ENCODE measurements around the gene CA11. TPM values are rescaled to one million over a fixed set of nuclear protein-coding genes. Genes with fewer than 3 reads are reported as not detected.

The CA11 gene
- total RNA-seq, 4 donors from 2014 or later = 11.9 to 16.5 (median 14.9) TPM

DNA sequence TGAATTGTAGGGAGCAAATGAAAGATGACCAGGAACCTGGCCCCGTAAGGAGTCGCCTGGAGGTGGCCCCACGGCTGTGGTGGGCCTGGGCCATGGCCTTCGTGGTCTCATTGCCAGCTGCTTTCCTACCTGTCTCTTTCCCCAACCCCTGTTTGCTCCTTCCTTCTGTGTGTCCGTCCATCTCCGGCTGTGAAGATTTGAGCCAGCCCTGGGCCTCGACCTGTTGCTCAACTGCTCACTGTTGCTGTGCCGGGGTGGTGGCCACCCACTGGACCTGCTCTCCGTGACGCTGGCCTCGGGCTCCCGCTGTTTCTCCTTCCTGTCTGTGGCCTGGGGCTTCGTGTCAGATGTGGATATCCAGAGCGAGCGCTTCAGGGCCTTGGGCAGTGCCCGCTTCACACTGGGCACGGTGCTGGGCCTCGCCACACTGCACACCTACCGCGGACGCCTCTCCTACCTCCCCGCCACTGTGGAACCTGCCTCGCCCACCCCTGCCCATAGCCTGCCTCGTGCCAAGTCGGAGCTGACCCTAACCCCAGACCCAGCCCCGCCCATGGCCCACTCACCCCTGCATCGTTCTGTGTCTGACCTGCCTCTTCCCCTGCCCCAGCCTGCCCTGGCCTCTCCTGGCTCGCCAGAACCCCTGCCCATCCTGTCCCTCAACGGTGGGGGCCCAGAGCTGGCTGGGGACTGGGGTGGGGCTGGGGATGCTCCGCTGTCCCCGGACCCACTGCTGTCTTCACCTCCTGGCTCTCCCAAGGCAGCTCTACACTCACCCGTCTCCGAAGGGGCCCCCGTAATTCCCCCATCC is 17.3 kb downstream of the CA11 start:
- Histone ChIP-seq H3K36me3 (peaks cover 0 to 61% (median 13%) of the 10 kb centered on the region in 4 donors), H3K4me1 (peaks cover 48 to 71% (median 67%) of the 10 kb centered on the region in 4 donors), H3K27me3 (no peaks in the 10 kb centered on the region), H3K9me3 (no peaks in the 10 kb centered on the region), H3K4me3 (no peak overlapping the region), H3K27ac (replicated peaks in 1 of 4) (peak overlapping the region; percentile 78 to 100 (median 90))
- DNase-seq (ENCODE audit: extremely low spot score) = no peak
- 85% methylated on average over 15 of the region's 34 CpGs for WGBS
- no peak for TF ChIP-seq EP300 (IDR thresholded peaks at IDR 0.05)
- TF ChIP-seq, protein P1, sequence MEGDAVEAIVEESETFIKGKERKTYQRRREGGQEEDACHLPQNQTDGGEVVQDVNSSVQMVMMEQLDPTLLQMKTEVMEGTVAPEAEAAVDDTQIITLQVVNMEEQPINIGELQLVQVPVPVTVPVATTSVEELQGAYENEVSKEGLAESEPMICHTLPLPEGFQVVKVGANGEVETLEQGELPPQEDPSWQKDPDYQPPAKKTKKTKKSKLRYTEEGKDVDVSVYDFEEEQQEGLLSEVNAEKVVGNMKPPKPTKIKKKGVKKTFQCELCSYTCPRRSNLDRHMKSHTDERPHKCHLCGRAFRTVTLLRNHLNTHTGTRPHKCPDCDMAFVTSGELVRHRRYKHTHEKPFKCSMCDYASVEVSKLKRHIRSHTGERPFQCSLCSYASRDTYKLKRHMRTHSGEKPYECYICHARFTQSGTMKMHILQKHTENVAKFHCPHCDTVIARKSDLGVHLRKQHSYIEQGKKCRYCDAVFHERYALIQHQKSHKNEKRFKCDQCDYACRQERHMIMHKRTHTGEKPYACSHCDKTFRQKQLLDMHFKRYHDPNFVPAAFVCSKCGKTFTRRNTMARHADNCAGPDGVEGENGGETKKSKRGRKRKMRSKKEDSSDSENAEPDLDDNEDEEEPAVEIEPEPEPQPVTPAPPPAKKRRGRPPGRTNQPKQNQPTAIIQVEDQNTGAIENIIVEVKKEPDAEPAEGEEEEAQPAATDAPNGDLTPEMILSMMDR (IDR thresholded peaks at IDR 0.05) = no peak
- no peak for TF ChIP-seq POLR2A (IDR thresholded peaks at IDR 0.05; ENCODE audit: low read depth)
- TF ChIP-seq POLR2AphosphoS5 (IDR thresholded peaks at IDR 0.05) = no peak
- intact Hi-C loops (cut with DNase I) = no loop called here

DNA sequence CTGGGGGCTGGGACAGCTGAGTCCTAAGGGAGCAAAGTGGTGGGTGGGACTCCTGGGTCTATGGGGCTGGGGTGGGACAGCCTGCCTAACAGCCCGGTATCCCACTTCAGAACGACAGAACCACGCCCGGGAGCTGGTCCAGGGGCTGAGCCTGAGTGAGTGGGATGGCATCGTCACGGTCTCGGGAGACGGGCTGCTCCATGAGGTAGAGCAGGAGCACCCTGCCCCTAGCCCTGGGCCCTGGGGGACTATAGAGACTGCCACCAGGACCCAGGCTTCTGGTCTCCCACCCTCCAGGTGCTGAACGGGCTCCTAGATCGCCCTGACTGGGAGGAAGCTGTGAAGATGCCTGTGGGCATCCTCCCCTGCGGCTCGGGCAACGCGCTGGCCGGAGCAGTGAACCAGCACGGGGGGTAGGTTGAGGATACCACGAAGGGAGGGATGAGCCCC is 18.1 kb downstream of the CA11 start:
- TF ChIP-seq EP300 (IDR thresholded peaks at IDR 0.05) (no peak), POLR2A (IDR thresholded peaks at IDR 0.05; ENCODE audit: low read depth) (no peak), POLR2AphosphoS5 (IDR thresholded peaks at IDR 0.05) (no peak)
- TF ChIP-seq, protein P1 (IDR thresholded peaks at IDR 0.05) = no peak
- Histone ChIP-seq H3K9me3 (no peaks in the 10 kb centered on the region), H3K4me1 (peaks cover 48 to 71% (median 67%) of the 10 kb centered on the region in 4 donors), H3K27ac (replicated peaks in 1 of 4) (peak overlapping the region; percentile 27 to 100 (median 88)), H3K4me3 (no peak overlapping the region), H3K36me3 (peaks cover 0 to 60% (median 13%) of the 10 kb centered on the region in 4 donors), H3K27me3 (no peaks in the 10 kb centered on the region)
- DNase-seq (ENCODE audit: extremely low spot score) = no peak
- 84% methylated on average over 15 of the region's 17 CpGs for WGBS
- intact Hi-C loops (cut with DNase I) = no loop called here

DNA sequence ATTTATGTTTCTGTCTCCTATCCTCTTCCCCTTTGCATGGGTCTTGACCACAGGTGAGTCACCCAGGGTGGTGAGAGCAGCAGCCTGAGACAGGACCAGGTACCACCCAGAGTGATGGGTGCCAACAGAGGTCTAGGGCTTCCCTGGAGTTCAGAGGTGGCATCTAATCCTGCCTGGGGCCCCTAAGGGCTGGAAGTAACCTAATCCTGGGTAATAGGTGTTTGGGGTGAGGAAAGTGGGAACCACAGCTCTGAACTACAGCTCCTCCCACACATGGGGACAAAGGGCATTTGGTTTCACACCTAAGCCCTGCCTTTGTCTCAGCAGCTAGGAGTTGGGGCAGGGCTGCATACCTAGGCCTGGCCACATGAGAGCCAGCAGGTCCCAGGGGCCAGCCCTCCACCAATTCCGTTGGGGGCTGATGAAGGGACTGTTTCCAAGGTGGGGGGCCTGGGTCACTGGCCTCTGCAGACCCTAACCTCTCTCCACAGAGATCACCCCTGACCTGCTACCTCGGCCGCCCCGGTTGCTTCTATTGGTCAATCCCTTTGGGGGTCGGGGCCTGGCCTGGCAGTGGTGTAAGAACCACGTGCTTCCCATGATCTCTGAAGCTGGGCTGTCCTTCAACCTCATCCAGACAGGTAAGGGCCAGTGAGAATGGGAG is 18.7 kb downstream of the CA11 start:
- TF ChIP-seq POLR2AphosphoS5 (IDR thresholded peaks at IDR 0.05) (no peak), POLR2A (IDR thresholded peaks at IDR 0.05; ENCODE audit: low read depth) (no peak), EP300 (IDR thresholded peaks at IDR 0.05) (no peak)
- TF ChIP-seq, protein P1 (IDR thresholded peaks at IDR 0.05) = no peak
- Histone ChIP-seq H3K36me3 (peaks cover 0 to 54% (median 13%) of the 10 kb centered on the region in 4 donors), H3K9me3 (no peaks in the 10 kb centered on the region), H3K4me1 (peaks cover 43 to 71% (median 67%) of the 10 kb centered on the region in 4 donors), H3K27ac (replicated peaks in 1 of 4) (peak overlapping the region in 2 of 4 donors; percentile 27 to 97), H3K27me3 (no peaks in the 10 kb centered on the region), H3K4me3 (no peak overlapping the region)
- no peak for DNase-seq (ENCODE audit: extremely low spot score)
- WGBS = 85% methylated on average over 6 of the region's 6 CpGs
- intact Hi-C loops (cut with DNase I) = no loop called here

DNA sequence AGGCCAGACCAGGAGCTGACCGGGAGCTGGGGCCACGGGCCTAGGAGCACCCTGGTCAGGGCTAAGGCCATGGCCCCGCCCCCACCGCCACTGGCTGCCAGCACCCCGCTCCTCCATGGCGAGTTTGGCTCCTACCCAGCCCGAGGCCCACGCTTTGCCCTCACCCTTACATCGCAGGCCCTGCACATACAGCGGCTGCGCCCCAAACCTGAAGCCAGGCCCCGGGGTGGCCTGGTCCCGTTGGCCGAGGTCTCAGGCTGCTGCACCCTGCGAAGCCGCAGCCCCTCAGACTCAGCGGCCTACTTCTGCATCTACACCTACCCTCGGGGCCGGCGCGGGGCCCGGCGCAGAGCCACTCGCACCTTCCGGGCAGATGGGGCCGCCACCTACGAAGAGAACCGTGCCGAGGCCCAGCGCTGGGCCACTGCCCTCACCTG is 20.1 kb downstream of the CA11 start:
- no peak overlapping the region for H3K4me3 ChIP-seq
- no peak for DNase-seq (ENCODE audit: extremely low spot score)
- TF ChIP-seq EP300 (IDR thresholded peaks at IDR 0.05) = no peak
- TF ChIP-seq POLR2AphosphoS5 (IDR thresholded peaks at IDR 0.05) = no peak
- no peak for TF ChIP-seq POLR2A (IDR thresholded peaks at IDR 0.05; ENCODE audit: low read depth)
- H3K9me3 ChIP-seq = no peaks in the 10 kb centered on the region
- intact Hi-C loops (cut with DNase I) = no loop called here
- peaks cover 38 to 69% (median 62%) of the 10 kb centered on the region in 4 donors for H3K4me1 ChIP-seq
- no peaks in the 10 kb centered on the region for H3K27me3 ChIP-seq
- WGBS = 94% methylated on average over 17 of the region's 30 CpGs
- H3K27ac ChIP-seq (replicated peaks in 1 of 4) = peak overlapping the region in 2 of 4 donors; percentile 77 to 80
- H3K36me3 ChIP-seq = peaks cover 0 to 51% (median 22%) of the 10 kb centered on the region in 4 donors

Data from esophagus muscularis mucosa (tissue), 4 donors.